NCI-H2029 (cell line): ENCODE measurements around the gene SH3TC1.

Experiments
- DNase-seq: peaks from one replicate; lab custom pipeline; 2025; lab: John Stamatoyannopoulos, UW

Gene SH3TC1

GRCh38 chr4:8230033-8230432 lies 30.9 kb downstream of the SH3TC1 start:
- DNase-seq, result no peak

GRCh38 chr4:8230891-8231290 lies 31.8 kb downstream of the SH3TC1 start:
- no peak for DNase-seq

DNA sequence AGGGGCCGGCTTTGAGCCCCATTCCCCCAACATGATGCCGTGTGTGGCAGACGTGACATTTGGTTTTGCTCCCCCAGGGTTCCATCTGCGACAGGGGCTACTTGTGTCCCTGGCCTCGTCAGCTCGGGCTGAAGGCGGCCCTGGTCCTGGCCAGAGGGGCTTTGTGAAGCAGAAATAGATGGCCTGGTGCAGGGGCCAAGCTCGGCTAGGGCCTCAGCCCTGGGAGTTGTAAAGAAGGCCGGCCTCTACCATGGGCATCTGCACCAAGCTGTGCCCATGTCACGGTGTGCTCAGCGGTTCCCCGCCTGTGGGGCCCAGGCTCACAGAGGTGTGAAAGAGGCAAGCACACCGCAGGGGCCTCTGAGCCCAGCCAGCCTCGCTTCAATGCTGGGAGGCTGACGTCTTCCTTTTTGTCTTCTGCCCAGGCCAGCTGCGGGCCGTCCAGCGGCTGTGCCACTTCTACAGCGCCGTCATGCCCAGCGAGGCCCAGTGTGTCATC lies 32.5 kb downstream of the SH3TC1 start:
- DNase-seq, result no peak

DNA sequence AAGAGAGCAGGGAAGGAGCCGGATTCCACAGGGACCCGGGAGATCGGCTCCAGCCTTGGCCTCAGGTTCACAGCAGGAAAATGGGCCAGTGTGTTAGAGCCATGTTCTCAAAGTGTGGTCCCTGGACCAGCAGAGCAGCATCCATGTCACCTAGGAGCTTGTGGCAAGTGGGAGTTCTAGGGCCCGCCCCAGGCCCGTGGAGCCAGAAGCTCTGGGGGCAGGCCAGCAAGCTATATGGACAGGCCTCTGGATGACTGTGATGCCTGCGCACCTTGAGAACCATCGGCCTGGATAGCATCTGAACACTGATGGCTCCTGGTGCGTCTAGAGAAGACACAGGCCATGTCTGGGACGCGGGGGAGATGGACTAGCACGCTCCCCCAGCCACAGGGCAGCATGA lies 33.7 kb downstream of the SH3TC1 start:
- no peak for DNase-seq

DNA sequence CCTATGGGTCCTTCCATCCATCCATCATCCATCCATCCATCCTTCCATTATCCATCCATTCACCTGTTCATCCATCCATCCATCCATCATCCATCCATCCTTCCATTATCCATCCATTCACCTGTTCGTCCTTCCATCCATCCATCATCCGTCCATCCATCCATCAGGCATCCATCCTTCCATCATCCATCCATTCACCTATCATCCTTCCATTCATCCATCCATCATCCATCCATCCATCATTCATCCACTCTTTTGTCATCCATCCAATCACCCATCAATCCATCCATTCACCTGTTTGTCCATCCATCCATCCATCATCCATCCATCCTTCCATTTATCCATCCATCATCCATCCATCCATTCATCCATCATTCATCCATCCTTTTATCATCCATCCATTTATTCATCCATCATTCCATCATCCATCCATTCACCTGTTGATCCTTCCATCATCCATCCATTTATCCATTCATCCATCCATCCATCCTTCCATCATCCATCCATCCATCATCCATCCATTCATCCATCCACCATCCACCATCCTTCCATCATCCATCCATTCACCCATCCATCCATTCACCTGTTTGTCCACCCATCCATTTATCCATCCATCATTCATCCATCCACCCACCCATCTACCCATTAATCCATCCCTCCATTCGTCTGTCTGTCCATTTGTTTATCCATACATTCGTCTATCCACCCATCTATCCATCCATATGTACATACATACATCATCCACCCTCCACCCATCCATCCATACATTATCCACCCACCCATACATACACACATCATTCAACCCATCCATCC lies 34.8 kb downstream of the SH3TC1 start:
- DNase-seq, result no peak

DNA sequence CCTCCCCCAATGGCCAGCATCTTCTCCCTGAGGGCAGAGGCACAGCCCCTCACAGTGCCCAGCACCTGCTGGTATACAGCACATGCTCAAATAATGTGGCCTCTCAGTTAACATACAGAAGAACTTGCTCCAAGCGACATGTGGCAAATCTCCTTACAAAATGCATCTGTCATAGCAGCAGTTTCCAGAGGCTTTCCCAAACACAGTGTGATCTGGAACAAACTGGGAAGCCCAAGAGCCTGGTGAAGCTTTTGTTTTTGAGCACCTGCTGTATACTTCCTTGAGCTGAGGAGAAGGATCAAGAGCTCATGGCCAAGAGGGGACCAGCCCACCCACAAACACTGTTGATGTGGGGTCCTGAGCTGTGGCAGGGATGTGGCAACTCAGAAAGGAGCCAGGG lies 35.6 kb downstream of the SH3TC1 start:
- no peak for DNase-seq

GRCh38 chr4:8235224-8235623 lies 36.1 kb downstream of the SH3TC1 start:
- peak; percentile 89 for DNase-seq

- DNase-seq, result no peak
Measured at GRCh38 chr4:8235686-8236085, 36.6 kb downstream of the SH3TC1 start.

DNA sequence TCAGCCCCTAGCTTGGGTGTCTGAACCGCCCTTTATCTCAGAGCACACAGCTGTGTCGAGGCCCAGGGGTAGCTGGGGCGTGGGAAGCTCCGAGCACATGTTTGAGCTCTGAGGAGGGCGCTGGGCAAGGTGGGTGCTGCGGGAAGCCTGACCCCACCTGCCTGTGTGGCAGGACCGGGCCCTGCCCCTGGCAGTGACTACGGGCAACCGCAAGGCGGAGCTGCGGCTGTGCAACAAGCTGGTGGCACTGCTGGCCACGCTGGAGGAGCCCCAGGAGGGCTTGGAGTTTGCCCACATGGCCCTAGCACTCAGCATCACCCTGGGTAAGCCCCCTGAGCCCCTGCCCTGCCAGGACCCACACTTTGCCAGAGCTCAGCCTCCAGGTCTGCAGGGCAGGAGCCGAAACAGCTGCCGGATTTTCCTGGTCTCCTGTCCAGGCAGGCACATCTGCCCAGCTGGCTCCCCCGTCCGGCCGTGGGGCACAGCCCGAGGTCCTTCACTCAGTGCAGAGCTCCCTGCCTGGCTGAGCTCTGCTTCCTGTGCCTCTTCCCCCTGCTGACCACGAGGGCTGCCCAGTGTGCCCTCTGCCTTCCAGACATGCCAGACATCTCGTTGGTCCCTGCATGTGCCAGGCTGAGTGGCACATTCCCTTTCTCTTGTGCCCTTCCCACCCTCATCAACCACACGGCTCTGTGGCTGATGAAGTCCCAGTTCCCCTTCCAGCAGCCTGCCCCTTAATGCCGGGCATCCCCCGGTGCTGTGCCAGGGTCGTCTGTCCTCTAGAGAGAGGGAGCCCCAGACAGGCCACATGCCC lies 37.2 kb downstream of the SH3TC1 start:
- no peak for DNase-seq

- no peak for DNase-seq
Measured at GRCh38 chr4:8236920-8237195, 37.8 kb downstream of the SH3TC1 start.

DNA sequence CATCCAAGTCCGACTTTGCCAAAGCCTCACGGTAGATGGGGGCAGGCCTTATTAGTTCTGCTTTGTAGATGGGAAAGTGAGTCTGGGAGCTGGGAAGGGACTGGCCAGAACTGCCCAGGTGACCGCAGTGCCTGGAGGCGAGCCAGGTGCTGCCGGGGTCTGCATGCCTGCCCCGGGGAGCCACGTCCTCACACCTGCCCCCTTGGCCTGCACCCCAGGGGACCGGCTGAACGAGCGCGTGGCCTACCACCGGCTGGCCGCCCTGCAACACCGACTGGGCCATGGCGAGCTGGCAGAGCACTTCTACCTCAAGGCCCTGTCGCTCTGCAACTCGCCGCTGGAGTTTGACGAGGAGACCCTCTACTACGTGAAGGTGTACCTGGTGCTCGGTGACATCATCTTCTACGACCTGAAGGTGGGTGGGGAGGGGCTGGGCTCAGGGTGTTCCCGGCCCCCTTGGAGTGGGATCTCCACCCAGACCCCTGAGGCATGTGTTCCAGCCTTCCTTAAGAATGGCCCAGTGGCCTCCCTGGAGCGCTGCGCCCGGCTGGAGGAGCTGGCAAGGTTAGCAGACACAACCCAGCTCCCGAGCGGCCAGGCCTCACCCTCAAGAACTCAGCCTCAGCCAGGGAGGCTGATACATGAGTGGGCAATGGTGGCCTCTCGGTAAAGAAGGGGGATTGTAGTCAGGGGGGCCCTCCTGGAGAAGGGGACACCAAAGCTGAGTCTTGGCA lies 38.3 kb downstream of the SH3TC1 start:
- DNase-seq, result no peak

DNA sequence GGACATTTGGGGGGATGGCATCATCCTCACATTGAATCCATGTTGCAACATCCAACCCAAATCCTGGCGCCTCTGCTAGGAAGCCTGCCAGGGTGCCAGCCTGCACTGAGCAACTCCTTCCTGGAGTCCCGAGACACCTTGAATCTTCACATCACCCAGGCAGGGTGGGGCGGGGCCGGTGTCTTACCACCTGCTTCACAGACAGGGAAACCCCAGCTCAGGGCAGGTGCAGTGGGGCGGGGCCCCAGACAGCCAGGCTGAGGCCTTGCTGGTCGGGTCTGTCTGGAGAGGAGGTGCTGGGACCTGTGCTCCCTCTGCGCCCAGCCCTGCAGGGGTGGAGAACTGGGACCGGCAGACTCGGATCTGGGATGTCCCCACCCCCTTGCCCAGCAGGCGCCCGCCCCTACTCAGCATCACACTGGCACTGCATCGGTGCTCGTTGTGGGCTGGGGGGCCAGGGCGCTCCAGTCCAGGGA lies 39.0 kb downstream of the SH3TC1 start:
- DNase-seq, result no peak

GRCh38 chr4:8238515-8239053 lies 39.5 kb downstream of the SH3TC1 start:
- DNase-seq, result no peak

DNA sequence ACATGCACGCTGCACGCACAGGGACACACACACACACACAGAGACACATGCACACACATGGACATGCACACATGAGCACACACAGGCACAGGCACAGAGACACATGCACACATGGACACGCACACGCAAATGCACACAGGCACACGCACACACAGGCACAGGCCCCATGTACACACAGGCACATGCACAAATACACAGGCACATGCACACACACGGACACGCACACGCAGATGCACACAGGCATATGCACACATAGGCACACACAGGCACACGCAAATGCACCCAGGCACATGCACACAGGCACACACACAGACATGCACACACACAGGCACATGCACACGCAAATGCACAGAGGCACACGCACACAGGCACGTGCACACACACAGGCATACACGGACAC lies 40.1 kb downstream of the SH3TC1 start:
- no peak for DNase-seq

- no peak for DNase-seq
Measured at GRCh38 chr4:8239661-8240060, 40.6 kb downstream of the SH3TC1 start.

- no peak for DNase-seq
Measured at GRCh38 chr4:8240211-8241041, 41.3 kb downstream of the SH3TC1 start.

- no peak for DNase-seq
Measured at GRCh38 chr4:8241211-8241779, 42.2 kb downstream of the SH3TC1 start.

GRCh38 chr4:8241895-8242696 lies 43.0 kb downstream of the SH3TC1 start:
- DNase-seq, result peak; percentile 76

GRCh38 chr4:8242782-8243560 lies 43.9 kb downstream of the SH3TC1 start:
- no peak for DNase-seq
